PFSK-1 (cell line): ENCODE data around the gene MED15.

Source experiments
- FOXP2 ChIP-seq: optimal IDR thresholded peaks from 2 replicates; pipeline ENCODE3; 2011; ENCODE audit warnings: borderline replicate concordance, control low read depth, inconsistent platforms; ENCODE audit not compliant: insufficient read depth; ENCODE audit errors: extremely low read length, extremely low read depth
- POLR2AphosphoS5 ChIP-seq: IDR thresholded peaks from 2 replicates; pipeline ENCODE4 v1.6.1; 2012; ENCODE audit warnings: low read depth, mild to moderate bottlenecking, control low read depth, low read length, moderate library complexity
- REST ChIP-seq, 2 experiments: IDR thresholded peaks; 2 replicates each; pipeline versions ENCODE4 v1.6.1 to v1.8.0; 2011 to 2012; ENCODE audit warnings: low read depth in 2 of 2, low read length in 2 of 2, control low read depth in 1 of 2, inconsistent platforms in 1 of 2, mild to moderate bottlenecking in 1 of 2, moderate library complexity in 1 of 2; ENCODE audit not compliant: insufficient read depth in 1 of 2
- SIN3A ChIP-seq: IDR thresholded peaks from 2 replicates; pipeline ENCODE4 v1.6.1; 2012; ENCODE audit warnings: mild to moderate bottlenecking, low read length, moderate library complexity, borderline replicate concordance; ENCODE audit not compliant: insufficient read depth
- TAF1 ChIP-seq: IDR thresholded peaks from 2 replicates; pipeline ENCODE4 v1.6.1; 2012; ENCODE audit warnings: low read length, control low read depth, borderline replicate concordance; ENCODE audit not compliant: insufficient read depth

The MED15 gene

GRCh38 chr22:20550057-20550817 is 42.8 kb downstream of the MED15 start:
- TF ChIP-seq TAF1 (no peak), SIN3A (no peak), REST (IDR thresholded peaks at IDR 0.05; ENCODE audit: insufficient read depth in 1 of 2, low read depth in 2 of 2, low read length in 2 of 2) (no peak), FOXP2 (no peak), POLR2AphosphoS5 (no peak)

GRCh38 chr22:20550851-20551744 is 43.7 kb downstream of the MED15 start:
- no peak for TF ChIP-seq FOXP2
- no peak for TF ChIP-seq POLR2AphosphoS5
- no peak for TF ChIP-seq TAF1
- TF ChIP-seq SIN3A: no peak
- TF ChIP-seq REST (IDR thresholded peaks at IDR 0.05; ENCODE audit: insufficient read depth in 1 of 2, low read depth in 2 of 2, low read length in 2 of 2): no peak

GRCh38 chr22:20551805-20552442 is 44.5 kb downstream of the MED15 start:
- TF ChIP-seq REST (IDR thresholded peaks at IDR 0.05; ENCODE audit: insufficient read depth in 1 of 2, low read depth in 2 of 2, low read length in 2 of 2) (no peak), SIN3A (no peak), POLR2AphosphoS5 (no peak), TAF1 (no peak), FOXP2 (no peak)

- TF ChIP-seq FOXP2 (no peak), REST (IDR thresholded peaks at IDR 0.05; ENCODE audit: insufficient read depth in 1 of 2, low read depth in 2 of 2, low read length in 2 of 2) (no peak)
These were observed 45.3 kb downstream of the MED15 start for GRCh38 chr22:20552443-20553401.
